ENCODE measurements around the gene CDC42BPA. TPM values are rescaled to one million over a fixed set of nuclear protein-coding genes. Genes with fewer than 3 reads are reported as not detected.

The CDC42BPA gene
- total and polyA plus RNA-seq, 11 donors, result 9.8 to 33.8 (median 29.7) TPM

- TF ChIP-seq POLR2A (IDR thresholded peaks at IDR 0.05), result no peak
- no peak for TF ChIP-seq CTCF (IDR thresholded peaks at IDR 0.05)
- no peaks in the 10 kb centered on the region for H3K9me3 ChIP-seq
- no peak for DNase-seq
- peaks cover 0 to 90% (median 56%) of the 10 kb centered on the region in 12 donors for H3K4me1 ChIP-seq
- WGBS, 4 donors, result 93 to 96% (median 94%) methylated on average over 18 to 20 of the region's 20 CpGs
- H3K27me3 ChIP-seq, result no peaks in the 10 kb centered on the region
- ATAC-seq, result no peak
- H3K27ac ChIP-seq, result peak overlapping the region in 9 of 12 donors; percentile 2 to 98 (median 57)
- H3K36me3 ChIP-seq, result peaks cover 0 to 25% (median 16%) of the 10 kb centered on the region in 9 donors
- intact Hi-C loops (cut with DNase I), result loop anchor here in 2 of 10 donors (2.0 to 10.0 kb wide), 2 partner anchors 57 to 63 kb away; no protein-coding TSS in a partner anchor
- H3K4me3 ChIP-seq, result no peak overlapping the region
Observed at GRCh38 chr1:226977643-226978431, 340.5 kb downstream of the CDC42BPA start.

- Histone ChIP-seq H3K4me1 (peaks cover 0 to 84% (median 57%) of the 10 kb centered on the region in 12 donors), H3K27me3 (no peaks in the 10 kb centered on the region), H3K36me3 (peaks cover 0 to 20% (median 10%) of the 10 kb centered on the region in 9 donors), H3K9me3 (peaks cover 0 to 3% (median 0%) of the 10 kb centered on the region in 12 donors), H3K4me3 (no peak overlapping the region), H3K27ac (peak overlapping the region in 11 of 12 donors; percentile 2 to 95 (median 48))
- 72 to 86% (median 80%) methylated on average over 14 to 21 of the region's 21 CpGs for WGBS, 4 donors
- DNase-seq (no peak), ATAC-seq (no peak)
- no peak for TF ChIP-seq CTCF (IDR thresholded peaks at IDR 0.05)
- no peak for TF ChIP-seq POLR2A (IDR thresholded peaks at IDR 0.05)
- intact Hi-C loops (cut with DNase I), result loop anchor here in 1 of 10 donors (10.0 kb wide), 1 partner anchor 62 kb away; no protein-coding TSS in a partner anchor
Observed at GRCh38 chr1:226976978-226977642, 341.2 kb downstream of the CDC42BPA start.

GRCh38 chr1:226976276-226976977 lies 341.9 kb downstream of the CDC42BPA start:
- Histone ChIP-seq H3K4me3 (no peak overlapping the region), H3K9me3 (peaks cover 0 to 10% (median 0%) of the 10 kb centered on the region in 12 donors), H3K27me3 (no peaks in the 10 kb centered on the region), H3K4me1 (peaks cover 0 to 78% (median 57%) of the 10 kb centered on the region in 12 donors), H3K27ac (peak overlapping the region in 10 of 12 donors; percentile 2 to 95 (median 51)), H3K36me3 (peaks cover 0 to 13% (median 6%) of the 10 kb centered on the region in 9 donors)
- TF ChIP-seq CTCF (IDR thresholded peaks at IDR 0.05) (no peak), POLR2A (IDR thresholded peaks at IDR 0.05) (no peak)
- DNase-seq (no peak), ATAC-seq (no peak)
- intact Hi-C loops (cut with DNase I), result loop anchor here in 1 of 10 donors (10.0 kb wide), 1 partner anchor 62 kb away; no protein-coding TSS in a partner anchor
- 91 to 98% (median 94%) methylated on average over 31 to 34 of the region's 34 CpGs for WGBS, 4 donors
